Activated B cell treated with CpG ODN at 0.5 μM for 24 hours (primary cell): ENCODE measurements around the gene ZCWPW1. TPM values are rescaled to one million over a fixed set of nuclear protein-coding genes. Genes with fewer than 3 reads are reported as not detected.

Experiments
- ATAC-seq: fragments of 200-7000 bp; cut with Tn5 transposase; one replicate; pipeline ENCODE4 v1.10.0; 2021; ENCODE audit warnings: low read depth, mild to moderate bottlenecking, moderate library complexity
- CTCF ChIA-PET: fragments of 350-600 bp; sonication (Branson Sonifier 250); formaldehyde crosslinking; loops from one replicate; lab custom pipeline; 2021; ENCODE audit warnings: antibody characterized with exemption; lab: Charles Lee
- POLR2A ChIA-PET: fragments of 350-600 bp; sonication (Branson Sonifier 250); formaldehyde crosslinking; loops from one replicate; lab custom pipeline; 2021; ENCODE audit warnings: antibody characterized with exemption; lab: Charles Lee
- DNase-seq: peaks from one replicate; pipeline ENCODE4 v3.0.0; 2022
- H3K27ac Mint-ChIP-seq: one replicate; pipeline ENCODE4 v1.8.0; 2020; ENCODE audit warnings: mixed read lengths
- H3K27me3 Mint-ChIP-seq: one replicate; pipeline ENCODE4 v1.8.0; 2021; ENCODE audit warnings: mixed read lengths
- H3K36me3 Mint-ChIP-seq: one replicate; pipeline ENCODE4 v1.8.0; 2021; ENCODE audit warnings: low read depth, mixed read lengths
- H3K4me1 Mint-ChIP-seq: one replicate; pipeline ENCODE4 v1.8.0; 2021; ENCODE audit warnings: mixed read lengths
- H3K4me3 Mint-ChIP-seq: one replicate; pipeline ENCODE4 v1.8.0; 2020; ENCODE audit warnings: mild to moderate bottlenecking, mixed read lengths
- H3K9me3 Mint-ChIP-seq: one replicate; pipeline ENCODE4 v1.8.0; 2020; ENCODE audit warnings: mixed read lengths
- intact Hi-C: fragments of 100-400 bp; cut with micrococcal nuclease; formaldehyde crosslinking; loops from one replicate; pipeline ENCODE4 v1.15.1; 2024
- total RNA-seq: library from RNA; stranded (reverse); gene quantifications from 2 replicates; pipeline ENCODE4 v1.2.3, GENCODE V29; 2022
- TF ChIP-seq, protein P1 (sequence below): fragments of 200-600 bp; IDR thresholded peaks from one replicate; pipeline ENCODE4 v1.8.0; 2022; ENCODE audit warnings: antibody characterized with exemption, mild to moderate bottlenecking

The ZCWPW1 gene, protein sequence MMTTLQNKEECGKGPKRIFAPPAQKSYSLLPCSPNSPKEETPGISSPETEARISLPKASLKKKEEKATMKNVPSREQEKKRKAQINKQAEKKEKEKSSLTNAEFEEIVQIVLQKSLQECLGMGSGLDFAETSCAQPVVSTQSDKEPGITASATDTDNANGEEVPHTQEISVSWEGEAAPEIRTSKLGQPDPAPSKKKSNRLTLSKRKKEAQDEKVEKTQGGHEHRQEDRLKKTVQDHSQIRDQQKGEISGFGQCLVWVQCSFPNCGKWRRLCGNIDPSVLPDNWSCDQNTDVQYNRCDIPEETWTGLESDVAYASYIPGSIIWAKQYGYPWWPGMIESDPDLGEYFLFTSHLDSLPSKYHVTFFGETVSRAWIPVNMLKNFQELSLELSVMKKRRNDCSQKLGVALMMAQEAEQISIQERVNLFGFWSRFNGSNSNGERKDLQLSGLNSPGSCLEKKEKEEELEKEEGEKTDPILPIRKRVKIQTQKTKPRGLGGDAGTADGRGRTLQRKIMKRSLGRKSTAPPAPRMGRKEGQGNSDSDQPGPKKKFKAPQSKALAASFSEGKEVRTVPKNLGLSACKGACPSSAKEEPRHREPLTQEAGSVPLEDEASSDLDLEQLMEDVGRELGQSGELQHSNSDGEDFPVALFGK
- 10.8 and 15.2 TPM in 2 replicates for total RNA-seq

- H3K9me3 Mint-ChIP-seq, result no peaks in the 10 kb centered on the region
- peak within 1 kb of the TSS; percentile 98 for H3K4me3 Mint-ChIP-seq
- peak within 1 kb of the TSS; percentile 100 for H3K27ac Mint-ChIP-seq
- ChIA-PET POLR2A (interaction anchor here (0.5 to 4.3 kb wide), 61 partner anchors 9 to 1987 kb away, joined by 3 to 90 read pairs (median 6); partner anchors contain the start of genes AGFG2, AP4M1, BUD31 and FBXO24), CTCF (interaction anchor here (0.8 to 3.9 kb wide), 3 partner anchors 9 to 22 kb away, joined by 3 to 16 read pairs (median 5); no protein-coding TSS in a partner anchor)
- H3K27me3 Mint-ChIP-seq, result no peaks in the 10 kb centered on the region
- peak; percentile 51 for ATAC-seq
- peak; percentile 95 for DNase-seq
- intact Hi-C loops, result loop anchor here (1.0 to 10.0 kb wide), 11 partner anchors 8 to 514 kb away; partner anchors contain the start of genes AGFG2, LAMTOR4, MBLAC1 and PPP1R35
- peaks cover 48% of the 10 kb centered on the region for H3K36me3 Mint-ChIP-seq
- peaks cover 38% of the 10 kb centered on the region for H3K4me1 Mint-ChIP-seq
- TF ChIP-seq, protein P1, sequence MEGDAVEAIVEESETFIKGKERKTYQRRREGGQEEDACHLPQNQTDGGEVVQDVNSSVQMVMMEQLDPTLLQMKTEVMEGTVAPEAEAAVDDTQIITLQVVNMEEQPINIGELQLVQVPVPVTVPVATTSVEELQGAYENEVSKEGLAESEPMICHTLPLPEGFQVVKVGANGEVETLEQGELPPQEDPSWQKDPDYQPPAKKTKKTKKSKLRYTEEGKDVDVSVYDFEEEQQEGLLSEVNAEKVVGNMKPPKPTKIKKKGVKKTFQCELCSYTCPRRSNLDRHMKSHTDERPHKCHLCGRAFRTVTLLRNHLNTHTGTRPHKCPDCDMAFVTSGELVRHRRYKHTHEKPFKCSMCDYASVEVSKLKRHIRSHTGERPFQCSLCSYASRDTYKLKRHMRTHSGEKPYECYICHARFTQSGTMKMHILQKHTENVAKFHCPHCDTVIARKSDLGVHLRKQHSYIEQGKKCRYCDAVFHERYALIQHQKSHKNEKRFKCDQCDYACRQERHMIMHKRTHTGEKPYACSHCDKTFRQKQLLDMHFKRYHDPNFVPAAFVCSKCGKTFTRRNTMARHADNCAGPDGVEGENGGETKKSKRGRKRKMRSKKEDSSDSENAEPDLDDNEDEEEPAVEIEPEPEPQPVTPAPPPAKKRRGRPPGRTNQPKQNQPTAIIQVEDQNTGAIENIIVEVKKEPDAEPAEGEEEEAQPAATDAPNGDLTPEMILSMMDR, result no peak
These were observed at the start of gene ZCWPW1 for GRCh38 chr7:100428199-100428966. Gene ZCWPW1 (minus strand): TSS chr7:100428703. CDS start chr7:100420649, 8,054 bp downstream.

DNA sequence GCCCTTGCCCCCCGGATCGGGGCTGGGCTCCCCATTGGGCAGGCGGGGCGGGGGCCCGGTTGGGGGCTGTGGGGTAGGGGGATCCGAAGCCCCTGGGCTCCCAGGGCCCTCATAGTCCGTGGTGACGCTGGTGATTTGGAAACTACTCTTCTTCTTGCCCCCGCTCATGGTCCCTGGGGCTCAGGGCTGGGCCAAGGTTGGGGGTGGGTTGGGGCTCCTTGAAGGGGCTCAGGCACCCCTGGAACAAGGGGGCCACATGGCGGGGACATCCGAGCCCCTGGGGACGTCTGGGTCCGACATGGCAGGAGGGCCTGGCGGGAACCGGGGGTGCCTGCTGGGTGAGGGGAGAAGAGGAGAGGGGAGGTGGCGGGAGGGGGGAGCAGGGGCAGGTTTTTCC, 49.4 kb upstream of the ZCWPW1 start:
- H3K9me3 Mint-ChIP-seq, result no peaks in the 10 kb centered on the region
- peak; percentile 29 for DNase-seq
- peak overlapping the region; percentile 86 for H3K27ac Mint-ChIP-seq
- H3K27me3 Mint-ChIP-seq, result no peaks in the 10 kb centered on the region
- H3K36me3 Mint-ChIP-seq, result peaks cover 30% of the 10 kb centered on the region
- no peak for ATAC-seq
- TF ChIP-seq, protein P1, result no peak
- H3K4me3 Mint-ChIP-seq, result peak overlapping the region; percentile 93
- POLR2A ChIA-PET, result interaction anchor here (0.6 to 4.4 kb wide), 9 partner anchors 42 to 920 kb away, joined by 3 to 38 read pairs (median 4); partner anchors contain the start of genes FBXO24, GPC2, LRCH4 and MEPCE
- CTCF ChIA-PET, result interaction anchor here (0.9 to 1.5 kb wide), 3 partner anchors 8 to 82 kb away, joined by 3 to 5 read pairs (median 4); no protein-coding TSS in a partner anchor
- intact Hi-C loops, result loop anchor here (2.0 to 5.0 kb wide), 3 partner anchors 41 to 229 kb away; partner anchors contain the start of genes GNB2, POP7 and PPP1R35
- H3K4me1 Mint-ChIP-seq, result peaks cover 51% of the 10 kb centered on the region

DNA sequence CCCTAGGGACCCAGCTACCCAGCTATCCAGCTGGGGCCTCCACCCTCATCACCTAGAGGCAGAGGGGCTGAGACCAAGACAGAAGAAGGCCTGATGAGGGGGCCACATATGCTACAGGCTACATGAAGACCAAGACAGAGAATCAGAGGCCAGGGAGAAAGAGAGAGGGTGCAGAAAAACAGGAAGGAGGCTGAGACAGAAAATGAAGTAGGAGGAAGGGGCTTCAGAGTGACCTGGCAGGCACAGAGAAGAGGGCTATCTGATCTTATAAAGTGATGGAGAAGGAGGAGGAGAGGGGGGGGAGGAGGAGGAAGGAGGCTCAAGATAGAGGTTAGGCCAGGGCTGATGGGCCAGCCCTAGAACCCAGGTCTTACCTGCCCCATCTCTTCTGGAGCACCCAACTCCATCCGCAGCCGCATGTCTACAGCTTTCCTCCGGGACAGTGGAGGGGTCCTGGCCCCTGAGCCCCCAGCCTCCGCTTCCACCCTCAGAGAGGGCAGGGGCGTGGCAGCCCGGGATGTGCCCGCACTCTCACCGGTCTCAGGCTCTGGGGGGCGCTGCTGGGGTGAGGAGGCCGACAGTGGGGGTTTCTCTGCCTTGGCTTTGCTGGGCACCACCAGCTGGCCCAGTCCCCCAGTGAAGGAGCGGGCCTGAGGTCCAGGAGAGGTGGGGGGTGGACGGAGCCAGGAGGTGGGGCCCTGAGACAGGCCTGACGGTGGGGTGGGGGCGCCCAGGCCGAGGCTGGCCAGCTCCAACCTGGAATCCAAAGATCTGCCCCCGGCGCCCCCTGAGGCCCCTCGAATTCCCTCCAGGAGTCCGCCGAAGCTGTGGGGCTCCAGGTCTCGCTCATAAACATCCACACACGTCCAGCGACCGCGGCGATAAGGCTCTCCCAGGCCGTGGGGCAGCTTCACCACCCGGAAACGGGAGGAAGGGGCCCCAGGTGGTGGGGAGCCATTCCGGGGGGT, 48.7 kb upstream of the ZCWPW1 start:
- Mint-ChIP-seq H3K9me3 (no peaks in the 10 kb centered on the region), H3K4me1 (peaks cover 48% of the 10 kb centered on the region), H3K36me3 (peaks cover 31% of the 10 kb centered on the region), H3K4me3 (peak overlapping the region; percentile 82), H3K27ac (peak overlapping the region; percentile 76), H3K27me3 (no peaks in the 10 kb centered on the region)
- ChIA-PET CTCF (interaction anchor here (0.9 to 1.5 kb wide), 3 partner anchors 8 to 82 kb away, joined by 3 to 5 read pairs (median 4); no protein-coding TSS in a partner anchor), POLR2A (interaction anchor here (0.6 to 4.4 kb wide), 11 partner anchors 39 to 1735 kb away, joined by 3 to 38 read pairs (median 4); partner anchors contain the start of genes FBXO24, LRCH4, MEPCE and MOSPD3)
- intact Hi-C loops, result loop anchor here (5.0 kb wide), 1 partner anchor 230 kb away; the partner anchor contains the start of gene POP7
- TF ChIP-seq, protein P1, result no peak
- no peak for ATAC-seq
- no peak for DNase-seq
